Pulmonary artery endothelial cell (primary cell): ENCODE measurements around the gene SPTLC1. TPM values are rescaled to one million over a fixed set of nuclear protein-coding genes. Genes with fewer than 3 reads are reported as not detected.

ENCODE experiments used
- DNase-seq: peaks from one replicate; pipeline ENCODE4 v3.0.0-alpha.2; 2011; ENCODE audit warnings: low read depth, low spot score
- total RNA-seq: library from RNA; depleted of rRNA; stranded (reverse); fragments of >200 nt; gene quantifications from 2 replicates; pipeline ENCODE4 v1.2.3, GENCODE V29; 2014

The SPTLC1 gene
- total RNA-seq, 1 donor from 2014 or later, result 96.0 TPM

- DNase-seq, result no peak
Observed at GRCh38 chr9:92098638-92099037, 16.6 kb downstream of the SPTLC1 start.

GRCh38 chr9:92097997-92098482 is 17.2 kb downstream of the SPTLC1 start:
- peak; percentile 70 for DNase-seq

GRCh38 chr9:92095236-92095635 is 20.0 kb downstream of the SPTLC1 start:
- DNase-seq, result no peak

GRCh38 chr9:92094655-92095054 is 20.6 kb downstream of the SPTLC1 start:
- DNase-seq, result no peak

GRCh38 chr9:92077888-92078287 is 37.3 kb downstream of the SPTLC1 start:
- no peak for DNase-seq

GRCh38 chr9:92071634-92072033 is 43.6 kb downstream of the SPTLC1 start:
- no peak for DNase-seq

GRCh38 chr9:92066168-92066567 is 49.0 kb downstream of the SPTLC1 start:
- no peak for DNase-seq

- DNase-seq, result no peak
Observed at GRCh38 chr9:92064711-92065110, 50.5 kb downstream of the SPTLC1 start.

GRCh38 chr9:92061184-92061583 is 54.0 kb downstream of the SPTLC1 start:
- no peak for DNase-seq

- DNase-seq, result no peak
Observed at GRCh38 chr9:92059661-92060060, 55.6 kb downstream of the SPTLC1 start.

- DNase-seq, result no peak
Observed at GRCh38 chr9:92058723-92059444, 56.3 kb downstream of the SPTLC1 start.

- DNase-seq, result no peak
Observed at GRCh38 chr9:92058026-92058425, 57.2 kb downstream of the SPTLC1 start.

- no peak for DNase-seq
Observed at GRCh38 chr9:92057226-92057625, 58.0 kb downstream of the SPTLC1 start.

- no peak for DNase-seq
Observed at GRCh38 chr9:92055624-92056023, 59.6 kb downstream of the SPTLC1 start.

GRCh38 chr9:92048924-92049625 is 66.1 kb downstream of the SPTLC1 start:
- DNase-seq, result no peak

- DNase-seq, result no peak
Observed at GRCh38 chr9:92047500-92047899, 67.7 kb downstream of the SPTLC1 start.

GRCh38 chr9:92046676-92047075 is 68.5 kb downstream of the SPTLC1 start:
- DNase-seq, result no peak

- no peak for DNase-seq
Observed at GRCh38 chr9:92044936-92045335, 70.3 kb downstream of the SPTLC1 start.

GRCh38 chr9:92043002-92043401 is 72.2 kb downstream of the SPTLC1 start:
- no peak for DNase-seq

GRCh38 chr9:92042260-92042659 is 73.0 kb downstream of the SPTLC1 start:
- DNase-seq, result no peak

- no peak for DNase-seq
Observed at GRCh38 chr9:92036756-92037155, 78.5 kb downstream of the SPTLC1 start.

GRCh38 chr9:92036411-92036746 is 78.8 kb downstream of the SPTLC1 start:
- no peak for DNase-seq
